HG02938 (cell line): ENCODE data around the gene MINDY1.

Source experiments
- ATAC-seq: cut with Tn5 transposase; IDR thresholded peaks from one replicate; pipeline ENCODE4 v1.9.1; 2021; ENCODE audit warnings: mild to moderate bottlenecking, moderate library complexity; ENCODE audit not compliant: unreplicated experiment

Gene MINDY1

DNA sequence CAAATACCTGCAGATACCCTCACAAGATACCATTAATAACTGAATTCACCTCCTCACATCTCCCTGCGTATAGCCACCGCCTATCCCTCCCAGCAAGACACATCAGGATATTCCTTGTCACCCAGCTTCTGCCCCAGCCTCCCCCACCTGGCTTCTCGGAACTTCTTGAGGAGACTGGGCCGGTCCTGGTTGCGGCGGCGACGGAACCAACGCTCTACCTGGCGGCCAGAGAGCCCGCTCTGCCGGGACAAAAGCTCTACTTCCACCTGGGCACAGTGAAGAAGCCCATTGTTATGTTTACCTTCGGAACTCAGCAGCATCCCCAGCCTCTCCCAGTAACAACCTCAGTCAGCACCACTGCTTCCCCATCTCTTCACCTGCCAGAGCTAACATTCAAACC is 38.8 kb downstream of the MINDY1 start:
- no peak for ATAC-seq

DNA sequence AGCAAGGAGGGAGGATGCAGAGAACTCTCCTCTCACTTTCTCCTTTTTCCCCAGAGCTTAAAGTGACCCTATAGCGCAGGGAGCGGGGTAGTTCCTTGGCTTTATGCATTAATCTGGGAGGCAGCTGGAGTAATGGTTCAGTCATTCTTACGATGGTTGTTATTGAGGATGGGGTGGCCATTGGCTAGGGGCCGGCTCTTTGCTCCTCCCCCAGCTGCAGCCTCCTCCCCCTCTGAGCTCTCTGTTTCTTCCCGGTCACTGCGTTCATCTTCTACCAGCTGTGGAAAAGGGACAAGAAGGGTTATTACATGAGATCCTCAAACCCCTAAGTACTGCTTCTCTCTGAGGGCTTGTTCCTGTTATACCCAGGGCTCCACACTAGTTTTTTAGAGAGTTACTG is 40.7 kb downstream of the MINDY1 start:
- ATAC-seq: no peak

DNA sequence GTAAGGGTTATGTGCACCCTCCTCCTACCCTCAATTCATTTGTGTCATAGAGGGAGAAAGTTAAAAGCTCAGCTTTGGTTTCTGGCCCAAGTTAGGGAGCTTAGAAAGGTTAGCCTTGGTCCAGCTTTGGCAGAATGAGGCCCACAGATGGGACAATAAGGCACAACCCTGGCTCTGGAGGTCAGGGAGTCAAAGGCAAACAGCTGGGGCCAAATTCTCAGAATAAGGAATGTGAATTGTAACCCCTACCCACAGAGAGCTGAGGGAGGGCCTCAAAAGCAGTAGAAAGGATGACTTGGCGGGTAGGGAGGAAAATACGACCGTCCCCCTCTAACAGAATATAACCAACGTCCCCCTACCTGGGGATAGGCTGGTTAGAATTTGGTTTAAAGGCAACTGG is 41.1 kb downstream of the MINDY1 start:
- ATAC-seq: no peak

DNA sequence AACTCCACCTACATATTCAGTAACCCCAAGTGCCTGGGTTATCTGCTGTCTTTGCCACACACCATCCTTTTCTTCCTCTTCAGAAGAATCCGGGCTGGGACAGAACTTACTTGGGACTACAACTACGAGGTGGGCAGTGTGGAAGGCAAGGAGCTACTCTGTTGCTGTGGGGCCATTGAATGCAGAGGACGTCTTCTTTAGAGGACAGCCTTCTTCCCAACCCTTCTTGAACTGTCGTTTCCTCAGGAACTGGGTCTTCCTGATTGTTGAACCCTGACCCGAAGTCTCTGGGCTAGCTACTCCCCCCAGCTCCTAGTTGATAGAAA is 42.6 kb downstream of the MINDY1 start:
- ATAC-seq: no peak

DNA sequence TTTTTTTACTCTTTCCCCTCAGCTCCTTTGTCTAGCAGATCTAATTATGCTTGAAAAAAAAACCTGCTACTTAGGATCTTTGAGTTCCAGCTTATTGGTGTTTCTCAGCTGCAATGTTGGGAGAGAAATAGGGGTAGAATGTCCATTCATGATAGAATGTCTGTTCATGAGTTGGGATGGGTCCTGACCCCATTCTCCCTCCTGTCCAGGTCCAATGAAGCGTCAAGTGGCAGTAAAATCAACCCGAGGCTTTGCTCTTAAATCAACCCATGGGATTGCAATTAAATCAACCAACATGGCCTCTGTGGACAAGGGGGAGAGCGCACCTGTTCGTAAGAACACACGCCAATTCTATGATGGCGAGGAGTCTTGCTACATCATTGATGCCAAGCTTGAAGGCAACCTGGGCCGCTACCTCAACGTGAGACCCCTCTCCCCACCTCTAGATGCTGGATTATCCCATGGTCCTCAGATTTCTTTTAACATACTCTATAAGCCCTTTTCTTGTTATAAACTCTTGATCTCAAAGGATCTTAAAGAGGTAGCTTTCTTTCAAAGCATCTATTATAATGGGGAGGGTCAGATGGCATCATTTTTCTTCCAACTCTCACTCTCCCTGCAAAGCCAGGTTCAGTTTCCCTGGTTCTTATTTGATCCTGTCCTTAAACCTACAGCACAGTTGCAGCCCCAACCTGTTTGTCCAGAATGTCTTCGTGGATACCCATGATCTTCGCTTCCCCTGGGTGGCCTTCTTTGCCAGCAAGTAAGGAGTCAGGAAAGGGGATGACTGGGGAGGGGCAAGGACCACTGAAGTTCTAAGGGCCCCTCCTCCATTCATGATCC is 43.2 kb downstream of the MINDY1 start:
- ATAC-seq: no peak

DNA sequence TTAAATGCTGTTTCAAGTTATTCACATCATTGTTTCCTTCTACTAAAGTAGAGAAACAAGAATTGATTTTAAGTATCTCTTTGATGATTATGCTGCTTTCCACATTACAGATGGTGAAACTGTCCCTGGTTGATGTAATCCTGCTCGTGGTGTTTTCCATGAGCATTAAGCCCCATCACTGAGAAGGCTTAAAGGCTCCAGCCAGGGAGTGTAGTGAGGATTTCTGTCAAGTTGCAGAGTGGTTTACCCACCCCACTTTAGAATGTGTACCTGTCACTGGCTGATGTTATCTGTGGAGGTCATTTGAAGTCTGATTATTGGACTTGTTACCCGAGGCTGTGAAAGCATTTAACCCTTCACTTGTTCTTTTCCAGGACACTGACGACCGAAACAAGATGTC is 44.9 kb downstream of the MINDY1 start:
- no peak for ATAC-seq

DNA sequence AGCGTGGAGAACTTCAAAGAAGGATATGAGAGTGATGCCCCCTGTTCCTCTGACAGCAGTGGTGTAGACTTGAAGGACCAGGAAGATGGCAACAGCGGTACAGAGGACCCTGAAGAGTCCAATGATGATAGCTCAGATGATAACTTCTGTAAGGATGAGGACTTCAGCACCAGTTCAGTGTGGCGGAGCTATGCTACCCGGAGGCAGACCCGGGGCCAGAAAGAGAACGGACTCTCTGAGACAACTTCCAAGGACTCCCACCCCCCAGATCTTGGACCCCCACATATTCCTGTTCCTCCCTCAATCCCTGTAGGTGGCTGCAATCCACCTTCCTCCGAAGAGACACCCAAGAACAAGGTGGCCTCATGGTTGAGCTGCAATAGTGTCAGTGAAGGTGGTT is 46.1 kb downstream of the MINDY1 start:
- ATAC-seq: no peak

DNA sequence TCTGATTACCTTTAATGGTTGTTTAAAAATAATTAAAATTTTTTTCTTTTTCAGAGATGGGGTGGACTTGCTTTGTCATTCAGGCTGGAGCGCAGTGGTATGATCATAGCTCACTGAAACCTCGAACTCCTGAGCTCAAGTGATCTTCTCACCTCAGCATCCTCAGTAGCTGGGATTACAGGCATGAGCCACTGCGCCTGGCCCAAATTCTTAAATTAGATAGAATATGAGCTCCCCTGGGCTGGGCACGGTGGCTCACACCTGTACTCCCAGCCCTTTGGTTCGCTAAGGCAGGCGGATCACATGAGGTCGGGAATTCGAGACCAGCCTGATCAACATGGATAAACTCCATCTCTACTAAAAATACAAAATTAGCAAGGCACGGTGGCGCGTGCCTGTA is 49.0 kb downstream of the MINDY1 start:
- ATAC-seq: no peak

DNA sequence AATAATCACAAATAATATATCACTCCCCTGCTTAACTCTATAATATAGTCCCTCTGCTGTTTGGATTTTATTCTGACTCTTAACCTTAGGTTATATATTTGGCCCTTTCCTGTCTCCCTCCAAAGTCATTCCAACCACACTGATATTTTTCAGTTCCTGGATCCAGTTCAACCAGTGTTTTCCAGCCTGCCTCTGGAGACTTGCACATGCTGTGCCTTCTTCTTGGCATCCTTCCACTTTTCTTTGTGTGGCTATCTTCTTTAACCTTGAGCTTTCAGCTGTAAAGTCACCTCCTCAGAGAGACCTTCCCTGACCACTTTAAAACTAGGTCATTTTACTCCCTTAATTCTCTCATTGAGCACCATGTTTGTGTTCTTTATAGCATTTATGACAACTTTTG is 51.4 kb downstream of the MINDY1 start:
- no peak for ATAC-seq

DNA sequence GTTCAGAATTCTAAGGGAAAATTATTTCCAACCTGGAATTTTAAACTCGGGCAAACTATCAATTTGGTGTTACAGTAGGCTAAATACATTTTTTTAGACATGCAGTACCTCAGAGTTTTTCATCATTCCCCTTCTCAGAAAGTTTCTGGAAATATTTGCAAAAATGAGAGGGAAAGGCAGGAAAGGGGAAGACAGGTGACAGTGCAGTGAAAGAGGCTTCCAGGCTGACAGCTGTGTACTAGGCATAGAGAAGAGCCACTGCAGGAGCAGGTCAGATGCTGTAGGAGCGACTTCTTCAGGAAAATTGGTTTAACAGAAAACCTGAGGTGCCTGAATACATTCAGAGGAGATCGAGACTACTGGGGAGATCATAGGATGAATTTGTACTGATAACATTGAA is 52.0 kb downstream of the MINDY1 start:
- ATAC-seq: no peak
